Chondrocyte (in vitro differentiated cells): ENCODE measurements around the gene VSTM4. TPM values are rescaled to one million over a fixed set of nuclear protein-coding genes. Genes with fewer than 3 reads are reported as not detected.

Source experiments
- DNase-seq: peaks from one replicate; pipeline ENCODE4 v3.0.0; 2021; ENCODE audit warnings: mixed read lengths, low spot score
- H3K27ac Mint-ChIP-seq: one replicate; pipeline ENCODE4 v1.8.0; 2021; ENCODE audit warnings: mild to moderate bottlenecking, moderate library complexity, mixed read lengths; ENCODE audit not compliant: unreplicated experiment
- H3K27me3 Mint-ChIP-seq: 2 replicates; pipeline ENCODE4 v1.8.0; 2021; ENCODE audit warnings: low read depth, mixed read lengths
- H3K36me3 Mint-ChIP-seq: 2 replicates; pipeline ENCODE4 v1.8.0; 2021; ENCODE audit warnings: low read depth, mixed read lengths
- H3K4me1 Mint-ChIP-seq: 2 replicates; pipeline ENCODE4 v1.8.0; 2021; ENCODE audit warnings: low read depth, mild to moderate bottlenecking, mixed read lengths
- H3K4me3 Mint-ChIP-seq: one replicate; pipeline ENCODE4 v1.8.0; 2021; ENCODE audit warnings: mild to moderate bottlenecking, moderate library complexity, mixed read lengths; ENCODE audit not compliant: unreplicated experiment
- H3K9me3 Mint-ChIP-seq: 2 replicates; pipeline ENCODE4 v1.8.0; 2021; ENCODE audit warnings: low read depth, mixed read lengths
- total RNA-seq: library from RNA; stranded (reverse); gene quantifications from 3 replicates; pipeline ENCODE4 v1.2.1, GENCODE V29; 2021
- TF ChIP-seq, protein P1 (sequence below): fragments of 200-600 bp; sonication (generic); IDR thresholded peaks from 2 replicates; pipeline ENCODE4 v1.5.0; 2021; ENCODE audit warnings: antibody characterized with exemption, mild to moderate bottlenecking, moderate library complexity

VSTM4 gene
- total RNA-seq, 1 donor from 2014 or later = 7.2 TPM

DNA sequence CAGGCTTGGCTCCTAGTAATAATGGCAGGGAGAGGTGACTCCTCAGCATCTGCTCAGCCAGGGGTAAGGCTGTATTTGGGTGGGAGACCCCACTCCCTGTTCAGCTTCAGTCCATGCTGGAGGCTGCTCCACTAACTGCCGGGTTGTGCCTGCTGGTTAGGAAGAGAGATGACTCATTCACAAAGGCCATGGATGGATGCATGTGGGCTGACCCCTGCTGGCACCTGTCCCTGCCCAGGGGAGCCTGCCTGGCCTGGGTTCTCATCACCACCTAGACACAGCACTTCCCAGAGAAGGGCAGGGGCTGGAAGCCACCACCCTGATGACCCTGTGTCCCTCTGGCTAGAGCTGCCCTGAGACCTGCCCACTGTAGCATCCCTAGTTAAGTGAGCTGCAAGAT lies 59.0 kb downstream of the VSTM4 start:
- Mint-ChIP-seq H3K4me1 (peaks cover 4% of the 10 kb centered on the region), H3K27ac (no peak overlapping the region), H3K9me3 (peaks cover 17% of the 10 kb centered on the region), H3K36me3 (peaks cover 10% of the 10 kb centered on the region), H3K4me3 (no peak overlapping the region), H3K27me3 (no peaks in the 10 kb centered on the region)
- DNase-seq = no peak
- TF ChIP-seq, protein P1, sequence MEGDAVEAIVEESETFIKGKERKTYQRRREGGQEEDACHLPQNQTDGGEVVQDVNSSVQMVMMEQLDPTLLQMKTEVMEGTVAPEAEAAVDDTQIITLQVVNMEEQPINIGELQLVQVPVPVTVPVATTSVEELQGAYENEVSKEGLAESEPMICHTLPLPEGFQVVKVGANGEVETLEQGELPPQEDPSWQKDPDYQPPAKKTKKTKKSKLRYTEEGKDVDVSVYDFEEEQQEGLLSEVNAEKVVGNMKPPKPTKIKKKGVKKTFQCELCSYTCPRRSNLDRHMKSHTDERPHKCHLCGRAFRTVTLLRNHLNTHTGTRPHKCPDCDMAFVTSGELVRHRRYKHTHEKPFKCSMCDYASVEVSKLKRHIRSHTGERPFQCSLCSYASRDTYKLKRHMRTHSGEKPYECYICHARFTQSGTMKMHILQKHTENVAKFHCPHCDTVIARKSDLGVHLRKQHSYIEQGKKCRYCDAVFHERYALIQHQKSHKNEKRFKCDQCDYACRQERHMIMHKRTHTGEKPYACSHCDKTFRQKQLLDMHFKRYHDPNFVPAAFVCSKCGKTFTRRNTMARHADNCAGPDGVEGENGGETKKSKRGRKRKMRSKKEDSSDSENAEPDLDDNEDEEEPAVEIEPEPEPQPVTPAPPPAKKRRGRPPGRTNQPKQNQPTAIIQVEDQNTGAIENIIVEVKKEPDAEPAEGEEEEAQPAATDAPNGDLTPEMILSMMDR = no peak

DNA sequence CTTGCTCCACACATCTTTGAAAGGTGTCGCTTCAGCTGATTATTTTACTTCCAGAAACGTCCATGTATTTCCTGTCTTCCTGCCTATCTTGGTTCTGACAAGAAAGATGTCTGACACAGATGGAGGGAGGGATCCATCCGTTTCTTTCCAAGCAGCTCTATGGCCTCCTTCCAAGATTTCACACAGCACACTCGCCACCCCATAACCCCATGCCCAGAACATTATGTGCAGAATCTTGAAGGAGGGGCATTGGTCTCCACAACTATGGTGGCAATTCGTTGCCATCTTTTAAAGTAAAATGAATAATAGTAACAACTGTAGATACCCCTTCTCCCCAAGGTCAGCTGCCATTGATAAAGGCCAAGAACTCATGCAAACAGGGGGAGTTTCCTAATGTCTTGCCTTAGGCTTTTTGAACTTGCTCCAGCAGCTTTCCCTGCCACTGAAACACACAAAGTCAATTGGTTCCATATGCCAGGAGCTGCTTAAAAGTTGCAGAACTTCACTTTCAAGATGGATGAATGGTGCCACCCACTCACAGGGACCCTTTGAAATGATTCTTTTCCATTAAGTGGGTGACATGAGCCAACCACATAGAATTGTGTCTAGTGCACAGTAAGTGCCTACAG lies 60.0 kb downstream of the VSTM4 start:
- peaks cover 10% of the 10 kb centered on the region for H3K4me1 Mint-ChIP-seq
- no peak for DNase-seq
- H3K4me3 Mint-ChIP-seq = no peak overlapping the region
- no peak overlapping the region for H3K27ac Mint-ChIP-seq
- no peaks in the 10 kb centered on the region for H3K27me3 Mint-ChIP-seq
- TF ChIP-seq, protein P1 = no peak
- H3K36me3 Mint-ChIP-seq = peaks cover 4% of the 10 kb centered on the region
- H3K9me3 Mint-ChIP-seq = peaks cover 8% of the 10 kb centered on the region

DNA sequence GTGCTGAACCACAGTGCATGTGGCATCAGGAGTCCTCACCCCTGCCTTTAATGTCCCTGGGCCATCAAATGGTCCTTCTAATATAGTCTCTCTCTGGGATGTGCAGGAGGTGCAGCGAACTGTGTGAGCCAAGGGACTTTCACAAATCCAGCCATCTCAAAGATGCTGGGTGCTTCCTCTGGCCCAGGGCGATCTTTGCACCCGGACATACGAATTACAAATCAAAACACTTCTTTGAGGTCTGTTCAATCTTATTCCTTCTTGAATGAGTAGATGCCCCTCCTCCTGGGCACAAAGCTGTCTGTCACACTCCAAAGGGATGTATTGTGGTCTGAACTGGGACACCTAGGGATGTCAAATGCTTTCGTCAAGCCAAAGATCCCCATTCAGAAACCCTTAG lies 60.6 kb downstream of the VSTM4 start:
- H3K4me3 Mint-ChIP-seq = no peak overlapping the region
- DNase-seq = no peak
- peaks cover under 1% of the 10 kb centered on the region for H3K36me3 Mint-ChIP-seq

DNA sequence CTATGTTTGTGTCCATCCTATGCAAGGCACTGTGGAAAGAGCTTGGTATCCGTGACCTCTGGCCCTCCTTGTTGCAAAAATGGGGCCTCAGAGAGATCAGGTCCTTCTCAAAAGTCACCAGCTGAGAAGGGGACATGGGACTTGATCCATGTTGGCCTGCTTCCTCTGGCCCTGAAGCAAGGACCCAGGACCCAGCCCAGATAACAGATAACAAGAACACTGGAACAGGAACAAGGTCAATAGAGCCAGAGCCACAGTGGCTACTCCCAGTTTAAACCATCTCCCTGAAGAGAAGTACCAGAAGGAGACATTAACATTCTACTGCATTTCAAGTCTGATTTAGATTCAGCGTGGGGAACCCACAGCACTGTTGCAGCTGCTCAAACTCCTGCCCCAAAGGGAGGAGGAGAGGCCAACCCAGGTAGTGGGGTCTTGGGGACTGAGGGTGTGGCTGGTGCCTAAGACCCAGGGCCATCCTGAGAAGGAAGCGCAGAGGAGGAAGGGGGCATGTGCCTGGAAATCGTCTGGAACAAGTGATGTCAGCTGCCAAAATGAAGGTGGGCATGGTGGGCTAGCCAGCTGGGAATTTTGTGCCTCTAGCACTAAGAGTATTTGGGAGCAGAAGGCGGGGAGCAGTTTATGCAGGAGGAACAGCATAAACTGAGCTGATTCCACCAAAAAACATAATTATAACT lies 61.2 kb downstream of the VSTM4 start:
- TF ChIP-seq, protein P1 = no peak
- H3K27me3 Mint-ChIP-seq = no peaks in the 10 kb centered on the region
- peaks cover 10% of the 10 kb centered on the region for H3K4me1 Mint-ChIP-seq
- no peak for DNase-seq
- no peak overlapping the region for H3K4me3 Mint-ChIP-seq
- no peak overlapping the region for H3K27ac Mint-ChIP-seq
- H3K9me3 Mint-ChIP-seq = no peaks in the 10 kb centered on the region
- H3K36me3 Mint-ChIP-seq = no peaks in the 10 kb centered on the region

More for the DNA sequence above, 60.6 kb downstream of the VSTM4 start:
- H3K4me1 Mint-ChIP-seq = peaks cover 10% of the 10 kb centered on the region
- no peak overlapping the region for H3K27ac Mint-ChIP-seq
- H3K9me3 Mint-ChIP-seq = peaks cover 2% of the 10 kb centered on the region
- TF ChIP-seq, protein P1 = no peak
- no peaks in the 10 kb centered on the region for H3K27me3 Mint-ChIP-seq

DNA sequence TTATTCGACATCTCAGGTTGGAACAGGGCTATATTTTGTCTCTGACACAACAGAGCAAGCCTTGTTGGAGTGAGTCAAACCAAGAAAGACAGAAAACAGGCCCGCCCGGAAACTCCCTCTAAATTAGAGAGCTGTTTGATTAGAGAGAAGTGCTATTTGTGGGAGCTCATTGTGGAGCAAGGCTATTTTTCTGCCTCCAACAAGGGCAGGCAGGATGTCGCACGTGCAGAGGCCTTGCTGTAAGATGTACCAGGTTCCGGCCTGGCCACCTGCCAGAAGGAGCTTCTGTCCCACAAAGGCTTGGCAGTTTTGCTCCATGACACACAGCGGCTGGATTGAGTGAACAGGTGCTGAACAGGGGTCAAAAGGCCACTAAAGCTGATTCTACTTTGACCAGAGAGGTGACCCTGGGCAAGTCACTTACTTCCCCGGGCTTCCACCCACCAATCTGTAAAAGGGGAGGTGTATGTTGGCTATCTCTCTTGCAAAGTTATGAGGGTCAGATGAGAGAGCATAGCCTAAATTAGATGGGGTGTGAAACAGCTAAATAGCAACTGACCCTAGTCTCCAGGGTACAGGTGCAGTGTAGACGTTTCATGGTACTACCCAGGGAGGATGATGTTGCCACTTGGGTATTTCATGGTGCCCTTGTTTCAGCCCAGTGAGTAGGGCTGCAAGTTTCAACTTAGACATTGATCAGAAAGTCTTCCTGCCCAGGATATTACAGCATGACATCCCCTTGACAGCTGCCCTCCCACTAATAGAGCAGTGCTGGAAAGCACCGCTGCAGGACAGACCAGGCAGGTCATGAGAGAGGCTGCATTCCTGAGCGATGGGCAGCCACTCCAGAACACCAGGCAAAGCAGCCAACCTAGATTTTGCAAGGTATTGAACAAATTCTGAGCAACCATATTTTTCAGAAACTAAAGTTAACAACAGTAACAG lies 62.0 kb downstream of the VSTM4 start:
- TF ChIP-seq, protein P1 = no peak
- Mint-ChIP-seq H3K9me3 (no peaks in the 10 kb centered on the region), H3K27ac (no peak overlapping the region), H3K27me3 (no peaks in the 10 kb centered on the region), H3K4me1 (peaks cover 10% of the 10 kb centered on the region), H3K36me3 (no peaks in the 10 kb centered on the region), H3K4me3 (no peak overlapping the region)
- DNase-seq = no peak
